ENCODE measurements around the gene FAM161B. TPM values are rescaled to one million over a fixed set of nuclear protein-coding genes. Genes with fewer than 3 reads are reported as not detected.
"Not testable (repeated sequence)": the region's sequence is repeated elsewhere in the genome, so short reads cannot be mapped to it uniquely, and the experiment has no call there.

Gene FAM161B
- total and polyA plus RNA-seq, 3 experiments from 2014 or later: 1.7 to 3.3 (median 2.1) TPM

DNA sequence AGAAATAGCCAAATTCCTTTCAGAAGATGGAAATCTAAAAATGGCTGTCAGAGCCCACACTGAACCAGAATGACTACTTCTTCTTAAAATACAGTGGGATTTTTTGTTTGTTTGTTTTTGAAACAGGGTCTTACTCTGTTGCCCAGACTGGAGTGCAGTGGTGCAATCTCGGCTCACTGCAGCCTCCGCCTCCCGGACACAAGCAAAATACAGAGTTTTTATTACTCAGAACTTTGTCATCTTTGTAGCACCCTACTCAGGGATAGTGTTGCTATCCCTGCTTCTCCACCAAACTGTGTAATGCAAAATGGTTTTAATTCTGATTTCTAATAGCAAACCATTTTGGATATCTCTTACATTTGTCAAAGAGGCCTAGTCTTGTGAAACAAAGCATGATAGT is 46.9 kb downstream of the FAM161B start:
- H3K36me3 Mint-ChIP-seq: peaks cover 4 to 81% (median 16%) of the 10 kb centered on the region in 3 donors
- no peak for DNase-seq

DNA sequence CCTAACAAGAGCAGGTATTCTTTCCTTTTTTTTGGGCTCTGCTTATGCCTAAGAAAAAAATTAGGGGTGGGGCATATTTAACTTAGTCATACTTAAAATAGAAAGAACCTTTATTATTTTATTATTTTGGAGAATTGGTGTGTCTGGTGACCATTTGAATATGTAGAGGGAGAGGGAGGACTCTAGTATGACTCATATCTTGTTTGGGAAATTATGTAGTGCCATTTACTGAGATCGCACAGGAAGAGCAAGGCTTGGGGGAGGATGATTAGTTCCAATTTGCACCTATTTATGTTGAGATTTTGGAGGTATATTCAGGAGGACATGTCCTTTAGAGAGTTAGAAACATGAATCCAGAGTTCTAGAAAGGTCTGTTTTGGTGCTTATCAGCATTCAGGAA is 53.4 kb downstream of the FAM161B start:
- Histone ChIP-seq H3K9me3 (ENCODE audit: low read length) (no peaks in the 10 kb centered on the region), H3K4me1 (ENCODE audit: insufficient read depth, low read length) (no peaks in the 10 kb centered on the region), H3K27me3 (ENCODE audit: insufficient read depth, low read length, poor library complexity, severe bottlenecking) (no peaks in the 10 kb centered on the region), H3K36me3 (ENCODE audit: insufficient read depth, low read length) (peaks cover 41% of the 10 kb centered on the region), H3K27ac (ENCODE audit: low read depth, low read length) (no peak overlapping the region), H3K4me3 (ENCODE audit: low read length) (no peak overlapping the region)
- peaks cover 0 to 2% of the 10 kb centered on the region in 2 donors for H3K27me3 Mint-ChIP-seq
- ChIA-PET CTCF (interaction anchor here (1.5 kb wide), 1 partner anchor 167 kb away, joined by 4 read pairs; no protein-coding TSS in a partner anchor), POLR2A (no interaction called here)
- H3K36me3 Mint-ChIP-seq: peaks cover 3 to 80% (median 25%) of the 10 kb centered on the region in 3 donors
- no peak overlapping the region for H3K4me3 Mint-ChIP-seq
- H3K9me3 Mint-ChIP-seq: no peaks in the 10 kb centered on the region
- no peak for DNase-seq
- peaks cover 6% of the 10 kb centered on the region in 3 donors for H3K4me1 Mint-ChIP-seq
- peak overlapping the region in 4 of 8 donors; percentile 10 to 95 (median 58) for H3K27ac Mint-ChIP-seq

More for the DNA sequence above, 46.9 kb downstream of the FAM161B start:
- H3K4me3 Mint-ChIP-seq: no peak overlapping the region
- no peaks in the 10 kb centered on the region for H3K4me1 Mint-ChIP-seq
- Histone ChIP-seq H3K4me1 (ENCODE audit: insufficient read depth, low read length) (no peaks in the 10 kb centered on the region), H3K27ac (ENCODE audit: low read depth, low read length) (no peak overlapping the region), H3K27me3 (ENCODE audit: insufficient read depth, low read length, poor library complexity, severe bottlenecking) (no peaks in the 10 kb centered on the region), H3K36me3 (ENCODE audit: insufficient read depth, low read length) (peaks cover 42% of the 10 kb centered on the region), H3K4me3 (ENCODE audit: low read length) (no peak overlapping the region), H3K9me3 (ENCODE audit: low read length) (no peaks in the 10 kb centered on the region)
- CTCF ChIA-PET: no interaction called here
- peaks cover 0 to 2% of the 10 kb centered on the region in 2 donors for H3K27me3 Mint-ChIP-seq
- H3K27ac Mint-ChIP-seq: peak overlapping the region in 1 of 8 donors; percentile 26
- H3K9me3 Mint-ChIP-seq: no peaks in the 10 kb centered on the region
- POLR2A ChIA-PET: no interaction called here

DNA sequence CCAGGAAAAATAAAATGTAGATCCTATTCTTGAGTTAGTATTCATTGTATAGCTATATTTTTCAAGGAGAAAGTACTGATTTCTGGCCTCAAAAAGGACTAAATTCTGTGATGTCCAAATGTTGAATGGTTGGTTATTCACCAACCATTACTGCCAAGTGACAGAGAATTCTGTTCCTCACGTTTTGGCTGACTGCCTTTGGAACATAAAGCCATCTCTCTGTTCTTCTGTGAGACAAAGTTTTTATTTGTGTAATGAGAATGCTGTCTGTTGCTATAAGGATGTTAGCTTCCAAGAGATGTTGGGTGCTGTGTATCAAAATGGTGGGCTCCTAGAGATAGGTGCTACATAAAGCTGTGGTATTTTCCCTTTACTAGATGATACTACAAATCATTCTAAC is 54.0 kb downstream of the FAM161B start:
- no peaks in the 10 kb centered on the region for H3K9me3 Mint-ChIP-seq
- Histone ChIP-seq H3K27ac (ENCODE audit: low read depth, low read length) (no peak overlapping the region), H3K27me3 (ENCODE audit: insufficient read depth, low read length, poor library complexity, severe bottlenecking) (no peaks in the 10 kb centered on the region), H3K9me3 (ENCODE audit: low read length) (no peaks in the 10 kb centered on the region), H3K4me1 (ENCODE audit: insufficient read depth, low read length) (no peaks in the 10 kb centered on the region), H3K4me3 (ENCODE audit: low read length) (no peak overlapping the region), H3K36me3 (ENCODE audit: insufficient read depth, low read length) (peaks cover 38% of the 10 kb centered on the region)
- POLR2A ChIA-PET: no interaction called here
- peaks cover 3 to 78% (median 25%) of the 10 kb centered on the region in 3 donors for H3K36me3 Mint-ChIP-seq
- DNase-seq: no peak
- CTCF ChIA-PET: interaction anchor here (1.5 kb wide), 1 partner anchor 167 kb away, joined by 4 read pairs; no protein-coding TSS in a partner anchor
- H3K27me3 Mint-ChIP-seq: peaks cover 0 to 2% of the 10 kb centered on the region in 2 donors
- peaks cover 8 to 10% (median 10%) of the 10 kb centered on the region in 3 donors for H3K4me1 Mint-ChIP-seq
- peak overlapping the region in 2 of 8 donors; percentile 42 to 55 for H3K27ac Mint-ChIP-seq
- no peak overlapping the region for H3K4me3 Mint-ChIP-seq

DNA sequence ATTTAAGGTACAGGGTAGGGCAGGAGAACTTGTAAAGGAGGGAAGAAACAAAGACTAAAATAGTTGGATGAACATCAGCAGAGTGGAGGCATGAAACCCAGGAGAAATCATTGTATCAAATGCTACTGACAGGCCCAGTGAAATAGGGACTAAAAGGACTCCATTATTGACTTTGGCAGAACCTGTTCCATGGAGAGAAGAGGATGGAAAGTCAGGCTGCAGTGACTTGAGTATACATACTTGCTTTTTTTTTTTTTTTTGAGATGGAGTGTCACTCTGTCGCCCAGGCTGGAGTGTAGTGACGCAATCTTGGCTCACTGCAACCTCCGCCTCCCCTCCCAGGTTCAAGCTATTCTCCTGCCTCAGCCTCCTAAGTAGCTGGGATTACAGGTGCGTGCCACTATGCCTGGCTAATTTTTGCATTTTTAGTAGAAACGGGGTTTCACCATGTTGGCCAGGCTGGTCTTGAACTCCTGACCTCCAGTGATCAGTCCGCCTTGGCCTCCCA is 55.7 kb downstream of the FAM161B start:
- POLR2A ChIA-PET; H3K27me3 ChIP-seq (ENCODE audit: insufficient read depth, low read length, poor library complexity, severe bottlenecking); H3K4me3 Mint-ChIP-seq; H3K4me1 ChIP-seq (ENCODE audit: insufficient read depth, low read length); CTCF ChIA-PET; H3K9me3 ChIP-seq (ENCODE audit: low read length); DNase-seq; H3K4me3 ChIP-seq (ENCODE audit: low read length); H3K9me3 Mint-ChIP-seq; H3K27ac ChIP-seq (ENCODE audit: low read depth, low read length); H3K27me3 Mint-ChIP-seq: not testable (repeated sequence)
- H3K36me3 ChIP-seq (ENCODE audit: insufficient read depth, low read length): peaks cover 34% of the 10 kb centered on the region
- Mint-ChIP-seq H3K4me1 (peaks cover 16 to 22% (median 20%) of the 10 kb centered on the region in 3 donors), H3K27ac (peak overlapping the region in 3 of 8 donors; percentile 5 to 17 (median 9)), H3K36me3 (peaks cover 3 to 68% (median 23%) of the 10 kb centered on the region in 3 donors)

DNA sequence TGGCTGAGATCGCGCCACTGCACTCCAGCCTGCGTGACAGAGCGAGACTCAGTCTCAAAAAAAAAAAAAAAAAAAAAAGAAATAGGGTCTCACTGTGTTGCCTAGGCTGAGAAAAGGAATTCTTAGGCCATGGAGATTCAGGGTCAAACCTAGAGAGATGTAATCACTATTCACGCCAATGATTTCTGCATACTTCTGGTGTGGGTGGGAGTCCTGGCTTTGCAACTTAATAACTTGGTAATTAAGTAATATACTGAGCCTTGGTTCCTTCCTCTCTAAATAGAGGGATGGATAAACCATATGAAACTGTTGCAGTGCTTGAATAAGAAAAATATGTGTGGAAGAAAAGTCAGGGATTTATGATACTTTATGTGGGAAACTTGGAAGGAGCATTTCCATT is 60.5 kb downstream of the FAM161B start:
- Histone ChIP-seq H3K9me3 (ENCODE audit: low read length) (no peaks in the 10 kb centered on the region), H3K27ac (ENCODE audit: low read depth, low read length) (no peak overlapping the region), H3K27me3 (ENCODE audit: insufficient read depth, low read length, poor library complexity, severe bottlenecking) (no peaks in the 10 kb centered on the region), H3K4me1 (ENCODE audit: insufficient read depth, low read length) (peaks cover 30% of the 10 kb centered on the region), H3K4me3 (ENCODE audit: low read length) (no peak overlapping the region), H3K36me3 (ENCODE audit: insufficient read depth, low read length) (peaks cover 8% of the 10 kb centered on the region)
- Mint-ChIP-seq H3K4me3 (peak overlapping the region in 3 of 7 donors; percentile 28 to 49 (median 49)), H3K4me1 (peaks cover 48 to 65% (median 61%) of the 10 kb centered on the region in 3 donors), H3K9me3 (no peaks in the 10 kb centered on the region), H3K36me3 (peaks cover 3 to 37% (median 5%) of the 10 kb centered on the region in 3 donors), H3K27ac (peak overlapping the region in 7 of 8 donors; percentile 19 to 99 (median 77)), H3K27me3 (no peaks in the 10 kb centered on the region)
- DNase-seq: no peak
- ChIA-PET POLR2A (interaction anchor here (0.7 kb wide), 1 partner anchor 129 kb away, joined by 5 read pairs; a partner anchor contains a TSS), CTCF (interaction anchor here (1.3 to 1.8 kb wide), 2 partner anchors 10 to 160 kb away, joined by 3 to 4 read pairs; no protein-coding TSS in a partner anchor)

DNA sequence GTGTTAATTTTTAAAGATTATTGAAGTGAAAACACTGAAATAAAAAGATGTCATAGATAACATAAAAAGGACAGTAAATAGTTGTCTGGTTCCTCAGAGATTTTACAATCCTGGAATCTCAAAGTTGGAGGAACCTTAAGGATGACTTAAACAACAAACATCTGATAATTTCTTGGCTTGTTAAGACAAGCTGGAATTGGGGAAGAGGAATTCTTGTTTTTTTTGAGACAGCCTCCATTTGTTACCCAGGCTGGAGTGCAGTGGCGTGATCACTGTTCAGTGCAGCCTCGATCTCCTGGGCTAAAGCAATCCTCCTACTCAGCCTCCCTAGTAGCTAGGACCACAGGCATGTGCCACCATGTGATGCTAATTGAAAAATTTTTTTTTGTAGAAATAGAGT is 60.9 kb downstream of the FAM161B start:
- ChIA-PET CTCF (no interaction called here), POLR2A (interaction anchor here (0.7 kb wide), 1 partner anchor 129 kb away, joined by 5 read pairs; a partner anchor contains a TSS)
- H3K36me3 Mint-ChIP-seq: peaks cover 3 to 33% (median 4%) of the 10 kb centered on the region in 3 donors
- H3K4me1 Mint-ChIP-seq: peaks cover 48 to 66% (median 62%) of the 10 kb centered on the region in 3 donors
- H3K27ac Mint-ChIP-seq: peak overlapping the region; percentile 66 to 99 (median 94)
- Histone ChIP-seq H3K4me3 (ENCODE audit: low read length) (no peak overlapping the region), H3K27ac (ENCODE audit: low read depth, low read length) (no peak overlapping the region), H3K4me1 (ENCODE audit: insufficient read depth, low read length) (peaks cover 30% of the 10 kb centered on the region), H3K36me3 (ENCODE audit: insufficient read depth, low read length) (peaks cover 5% of the 10 kb centered on the region), H3K9me3 (ENCODE audit: low read length) (no peaks in the 10 kb centered on the region), H3K27me3 (ENCODE audit: insufficient read depth, low read length, poor library complexity, severe bottlenecking) (no peaks in the 10 kb centered on the region)
- H3K9me3 Mint-ChIP-seq: no peaks in the 10 kb centered on the region
- H3K27me3 Mint-ChIP-seq: no peaks in the 10 kb centered on the region
- no peak for DNase-seq
- H3K4me3 Mint-ChIP-seq: peak overlapping the region in 3 of 7 donors; percentile 16 to 96 (median 96)

DNA sequence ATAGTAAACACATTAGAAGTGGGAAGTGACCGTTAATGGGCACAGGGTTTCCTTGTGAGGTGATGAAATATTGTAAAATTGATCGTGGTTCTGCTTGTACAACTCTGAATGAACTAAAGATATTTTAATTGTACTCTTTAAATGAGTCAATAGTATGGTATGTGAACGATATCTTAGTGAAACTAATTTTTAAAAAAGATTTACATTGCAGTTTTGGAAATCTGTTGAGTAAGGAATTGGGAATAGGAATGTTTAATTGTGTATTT is 61.5 kb downstream of the FAM161B start:
- CTCF ChIA-PET: interaction anchor here (1.1 kb wide), 1 partner anchor 102 kb away, joined by 3 read pairs; no protein-coding TSS in a partner anchor
- peaks cover 30% of the 10 kb centered on the region for H3K4me1 ChIP-seq (ENCODE audit: insufficient read depth, low read length)
- no peak for DNase-seq
- H3K9me3 ChIP-seq (ENCODE audit: low read length): no peaks in the 10 kb centered on the region
- Mint-ChIP-seq H3K27ac (peak overlapping the region; percentile 66 to 99 (median 98)), H3K36me3 (peaks cover 0 to 27% (median 3%) of the 10 kb centered on the region in 3 donors), H3K9me3 (no peaks in the 10 kb centered on the region), H3K4me1 (peaks cover 44 to 66% (median 62%) of the 10 kb centered on the region in 3 donors), H3K4me3 (peak overlapping the region; percentile 16 to 99 (median 96)), H3K27me3 (no peaks in the 10 kb centered on the region)
- H3K27ac ChIP-seq (ENCODE audit: low read depth, low read length): peak overlapping the region; percentile 92
- H3K27me3 ChIP-seq (ENCODE audit: insufficient read depth, low read length, poor library complexity, severe bottlenecking): no peaks in the 10 kb centered on the region
- no peak overlapping the region for H3K4me3 ChIP-seq (ENCODE audit: low read length)
- POLR2A ChIA-PET: no interaction called here
- H3K36me3 ChIP-seq (ENCODE audit: insufficient read depth, low read length): peaks cover 3% of the 10 kb centered on the region

DNA sequence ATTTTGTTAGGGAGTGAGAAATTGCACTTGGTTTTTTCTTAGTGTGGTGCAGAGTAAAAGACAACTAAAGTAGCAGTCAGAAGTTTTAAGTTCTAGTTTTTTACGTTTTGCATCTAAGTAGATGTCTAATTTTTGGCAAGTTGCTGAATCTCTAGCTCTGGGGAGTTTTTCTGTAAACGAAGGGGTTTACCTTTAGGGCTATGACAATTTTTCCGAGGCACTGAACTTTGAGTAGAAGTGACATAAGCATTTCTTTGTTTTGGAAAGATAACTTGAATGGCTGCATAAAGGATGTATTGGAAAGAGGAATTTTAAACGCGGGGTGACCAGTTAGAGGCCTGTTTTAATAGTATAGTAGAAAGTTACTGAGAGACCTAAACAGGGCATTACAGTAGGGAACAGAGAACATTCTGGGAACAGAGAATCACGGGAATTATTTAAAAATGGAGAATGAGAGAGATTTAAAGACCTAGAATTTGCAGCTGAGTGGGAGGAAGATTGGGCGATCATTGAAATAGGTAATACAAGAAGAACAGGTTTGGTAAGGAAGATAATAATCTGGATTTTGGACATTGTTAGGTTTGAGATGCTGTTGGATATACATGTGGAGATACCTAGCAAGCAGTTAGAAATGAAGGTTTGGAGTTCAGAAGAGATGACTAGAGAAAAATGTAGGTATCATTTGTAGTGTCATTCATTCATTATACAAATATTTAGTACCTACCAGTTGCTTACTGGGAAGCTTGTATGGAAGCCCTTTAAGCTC is 62.0 kb downstream of the FAM161B start:
- H3K27me3 Mint-ChIP-seq: no peaks in the 10 kb centered on the region
- peaks cover 3% of the 10 kb centered on the region for H3K36me3 ChIP-seq (ENCODE audit: insufficient read depth, low read length)
- H3K27ac Mint-ChIP-seq: peak overlapping the region; percentile 87 to 99 (median 98)
- peak overlapping the region; percentile 86 for H3K4me3 ChIP-seq (ENCODE audit: low read length)
- H3K36me3 Mint-ChIP-seq: peaks cover 0 to 24% (median 3%) of the 10 kb centered on the region in 3 donors
- H3K9me3 ChIP-seq (ENCODE audit: low read length): no peaks in the 10 kb centered on the region
- peaks cover 44 to 66% (median 62%) of the 10 kb centered on the region in 3 donors for H3K4me1 Mint-ChIP-seq
- peaks cover 30% of the 10 kb centered on the region for H3K4me1 ChIP-seq (ENCODE audit: insufficient read depth, low read length)
- H3K4me3 Mint-ChIP-seq: peak overlapping the region; percentile 91 to 99 (median 96)
- H3K27ac ChIP-seq (ENCODE audit: low read depth, low read length): peak overlapping the region; percentile 92
- POLR2A ChIA-PET: interaction anchor here (1.7 kb wide), 1 partner anchor 102 kb away, joined by 11 read pairs; no protein-coding TSS in a partner anchor
- no peaks in the 10 kb centered on the region for H3K27me3 ChIP-seq (ENCODE audit: insufficient read depth, low read length, poor library complexity, severe bottlenecking)
- H3K9me3 Mint-ChIP-seq: no peaks in the 10 kb centered on the region
- CTCF ChIA-PET: interaction anchor here (1.1 kb wide), 1 partner anchor 101 kb away, joined by 3 read pairs; no protein-coding TSS in a partner anchor
- peak in 1 of 5 donors; percentile 23 for DNase-seq
